ENCODE results near the gene ROMO1.

The ROMO1 gene

GRCh38 chr20:35724321-35725230 lies 25.4 kb downstream of the ROMO1 start:
- H3F3A ChIP-seq (ENCODE audit: control insufficient read depth, insufficient read depth), result peaks cover 25% of the 10 kb centered on the region

GRCh38 chr20:35726842-35727711 lies 27.9 kb downstream of the ROMO1 start:
- no peaks in the 10 kb centered on the region for H3K4me1 ChIP-seq (ENCODE audit: control insufficient read depth, low read length)
- H3K4me3 ChIP-seq (ENCODE audit: low read length), result no peak overlapping the region
- peaks cover 97% of the 10 kb centered on the region for H3K36me3 ChIP-seq (ENCODE audit: control insufficient read depth, low read length)
- no peaks in the 10 kb centered on the region for H3K9me3 ChIP-seq (ENCODE audit: control insufficient read depth, insufficient read depth, low read length)
- no peaks in the 10 kb centered on the region for H3K27me3 ChIP-seq (ENCODE audit: control insufficient read depth, low read length)
- H3K79me2 ChIP-seq (ENCODE audit: control insufficient read depth, low read length), result peaks cover 93% of the 10 kb centered on the region
- TF ChIP-seq EZH2phosphoT487 (IDR thresholded peaks at IDR 0.05; ENCODE audit: borderline replicate concordance, low read length), result no peak
- TF ChIP-seq, protein P1, sequence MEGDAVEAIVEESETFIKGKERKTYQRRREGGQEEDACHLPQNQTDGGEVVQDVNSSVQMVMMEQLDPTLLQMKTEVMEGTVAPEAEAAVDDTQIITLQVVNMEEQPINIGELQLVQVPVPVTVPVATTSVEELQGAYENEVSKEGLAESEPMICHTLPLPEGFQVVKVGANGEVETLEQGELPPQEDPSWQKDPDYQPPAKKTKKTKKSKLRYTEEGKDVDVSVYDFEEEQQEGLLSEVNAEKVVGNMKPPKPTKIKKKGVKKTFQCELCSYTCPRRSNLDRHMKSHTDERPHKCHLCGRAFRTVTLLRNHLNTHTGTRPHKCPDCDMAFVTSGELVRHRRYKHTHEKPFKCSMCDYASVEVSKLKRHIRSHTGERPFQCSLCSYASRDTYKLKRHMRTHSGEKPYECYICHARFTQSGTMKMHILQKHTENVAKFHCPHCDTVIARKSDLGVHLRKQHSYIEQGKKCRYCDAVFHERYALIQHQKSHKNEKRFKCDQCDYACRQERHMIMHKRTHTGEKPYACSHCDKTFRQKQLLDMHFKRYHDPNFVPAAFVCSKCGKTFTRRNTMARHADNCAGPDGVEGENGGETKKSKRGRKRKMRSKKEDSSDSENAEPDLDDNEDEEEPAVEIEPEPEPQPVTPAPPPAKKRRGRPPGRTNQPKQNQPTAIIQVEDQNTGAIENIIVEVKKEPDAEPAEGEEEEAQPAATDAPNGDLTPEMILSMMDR (IDR thresholded peaks at IDR 0.05; ENCODE audit: low read depth, low read length, poor library complexity, severe bottlenecking), result no peak
- H3K27ac ChIP-seq (ENCODE audit: low read depth, low read length), result no peak overlapping the region
- no peaks in the 10 kb centered on the region for H3K9me2 ChIP-seq (replicated peaks; ENCODE audit: control insufficient read depth, low read length)
- H3F3A ChIP-seq (ENCODE audit: control insufficient read depth, insufficient read depth), result peaks cover 32% of the 10 kb centered on the region
- peaks cover 25% of the 10 kb centered on the region for H4K20me1 ChIP-seq (ENCODE audit: control insufficient read depth, insufficient read depth, low read depth, low read length)
- H3K4me2 ChIP-seq (ENCODE audit: low read length), result no peak overlapping the region

More at GRCh38 chr20:35724321-35725230, 25.4 kb downstream of the ROMO1 start:
- H3K4me2 ChIP-seq (ENCODE audit: low read length), result no peak overlapping the region
- TF ChIP-seq EZH2phosphoT487 (IDR thresholded peaks at IDR 0.05; ENCODE audit: borderline replicate concordance, low read length), result no peak
- TF ChIP-seq, protein P1 (IDR thresholded peaks at IDR 0.05; ENCODE audit: low read depth, low read length, poor library complexity, severe bottlenecking), result no peak
- H3K9me2 ChIP-seq (replicated peaks; ENCODE audit: control insufficient read depth, low read length), result no peaks in the 10 kb centered on the region
- peaks cover 20% of the 10 kb centered on the region; the same call in 1 of the 2 replicates for H4K20me1 ChIP-seq (ENCODE audit: control insufficient read depth, insufficient read depth, low read depth, low read length)
- H3K27ac ChIP-seq (ENCODE audit: low read depth, low read length), result no peak overlapping the region
- no peaks in the 10 kb centered on the region for H3K4me1 ChIP-seq (ENCODE audit: control insufficient read depth, low read length)
- peaks cover 97% of the 10 kb centered on the region for H3K36me3 ChIP-seq (ENCODE audit: control insufficient read depth, low read length)
- no peaks in the 10 kb centered on the region for H3K27me3 ChIP-seq (ENCODE audit: control insufficient read depth, low read length)
- no peaks in the 10 kb centered on the region for H3K9me3 ChIP-seq (ENCODE audit: control insufficient read depth, insufficient read depth, low read length)
- peaks cover 93% of the 10 kb centered on the region for H3K79me2 ChIP-seq (ENCODE audit: control insufficient read depth, low read length)
- no peak overlapping the region for H3K4me3 ChIP-seq (ENCODE audit: low read length)

DNA sequence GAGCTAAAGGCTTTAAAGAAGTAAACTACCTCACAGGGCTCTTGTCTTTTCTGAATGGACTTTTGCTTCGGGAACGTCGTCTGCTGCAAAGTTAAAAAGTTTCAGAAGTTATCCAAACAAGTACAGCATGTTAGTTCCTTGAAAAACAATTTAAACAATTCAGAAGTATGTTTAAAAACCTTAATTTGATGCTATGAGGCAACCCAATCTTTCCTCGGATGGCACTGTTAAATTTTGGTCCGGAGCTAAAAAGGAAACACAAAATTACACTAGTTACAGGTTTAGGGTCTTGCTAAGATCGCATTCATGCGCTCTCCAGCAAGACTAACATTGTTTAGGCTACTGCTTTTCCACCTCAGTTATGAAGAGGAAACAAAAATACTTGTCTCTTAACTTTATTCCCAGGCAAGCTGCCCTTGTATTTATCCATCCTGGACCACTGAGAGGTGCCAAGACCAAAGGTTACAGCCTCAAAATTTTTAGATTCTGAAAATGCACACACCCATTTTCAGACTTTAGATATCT lies 30.1 kb downstream of the ROMO1 start:
- Histone ChIP-seq H3K4me2 (ENCODE audit: low read length) (no peak overlapping the region), H3F3A (ENCODE audit: control insufficient read depth, insufficient read depth) (peaks cover 39% of the 10 kb centered on the region), H3K36me3 (ENCODE audit: control insufficient read depth, low read length) (peaks cover 99% of the 10 kb centered on the region)

More for the DNA sequence above, 30.1 kb downstream of the ROMO1 start:
- peaks cover 95% of the 10 kb centered on the region for H3K79me2 ChIP-seq (ENCODE audit: control insufficient read depth, low read length)
- H3K9me3 ChIP-seq (ENCODE audit: control insufficient read depth, insufficient read depth, low read length), result no peaks in the 10 kb centered on the region
- H3K4me1 ChIP-seq (ENCODE audit: control insufficient read depth, low read length), result peaks cover 3% of the 10 kb centered on the region; the same call in 1 of the 2 replicates
- H3K9me2 ChIP-seq (replicated peaks; ENCODE audit: control insufficient read depth, low read length), result no peaks in the 10 kb centered on the region
- H3K27me3 ChIP-seq (ENCODE audit: control insufficient read depth, low read length), result no peaks in the 10 kb centered on the region
- H3K27ac ChIP-seq (ENCODE audit: low read depth, low read length), result no peak overlapping the region
- peaks cover 33% of the 10 kb centered on the region for H4K20me1 ChIP-seq (ENCODE audit: control insufficient read depth, insufficient read depth, low read depth, low read length)
- TF ChIP-seq, protein P1 (IDR thresholded peaks at IDR 0.05; ENCODE audit: low read depth, low read length, poor library complexity, severe bottlenecking), result no peak
- no peak for TF ChIP-seq EZH2phosphoT487 (IDR thresholded peaks at IDR 0.05; ENCODE audit: borderline replicate concordance, low read length)
- no peak overlapping the region for H3K4me3 ChIP-seq (ENCODE audit: low read length)
